HepG2 (cell line): ENCODE results near the gene LMCD1. TPM values are rescaled to one million over a fixed set of nuclear protein-coding genes. Genes with fewer than 3 reads are reported as not detected.

ENCODE experiments used
- BCLAF1 ChIP-seq: fragments of 450-650 bp; IDR thresholded peaks from 2 replicates; pipeline ENCODE4 v1.6.1; 2017; ENCODE audit warnings: mild to moderate bottlenecking
- FOXO1 ChIP-seq: sonication (generic); formaldehyde crosslinking; IDR thresholded peaks from 2 replicates; pipeline ENCODE4 v1.4.0; 2020; ENCODE audit warnings: missing genetic modification reagents
- GRHL1 ChIP-seq: sonication (generic); formaldehyde crosslinking; conservative IDR thresholded peaks from 2 replicates; pipeline ENCODE4 v1.8.0; 2022; ENCODE audit warnings: missing genetic modification reagents
- PLRG1 ChIP-seq: fragments of 450-650 bp; conservative IDR thresholded peaks from 2 replicates; pipeline ENCODE4 v1.6.1; 2016
- RARA ChIP-seq: IDR thresholded peaks from 2 replicates; pipeline ENCODE4 v1.6.1; 2016; ENCODE audit warnings: missing genetic modification reagents, missing compliant biosample characterization
- ZC3H4 ChIP-seq: sonication (generic); formaldehyde crosslinking; IDR thresholded peaks from 2 replicates; pipeline ENCODE4 v1.4.0; 2020; ENCODE audit warnings: missing genetic modification reagents, borderline replicate concordance
- ZFX ChIP-seq: sonication (generic); formaldehyde crosslinking; IDR thresholded peaks from 2 replicates; pipeline ENCODE4 v1.4.0; 2020; ENCODE audit warnings: mild to moderate bottlenecking, low read depth, missing genetic modification reagents, moderate library complexity
- ZGPAT ChIP-seq: IDR thresholded peaks from 2 replicates; pipeline ENCODE4 v1.6.1; 2016; ENCODE audit warnings: mild to moderate bottlenecking
- ZNF207 ChIP-seq: fragments of 450-650 bp; IDR thresholded peaks from 2 replicates; pipeline ENCODE4 v1.6.1; 2016; ENCODE audit warnings: antibody characterized with exemption, borderline replicate concordance
- ZNF292 ChIP-seq: sonication (generic); formaldehyde crosslinking; IDR thresholded peaks from 2 replicates; pipeline ENCODE4 v1.8.1; 2022; ENCODE audit warnings: mild to moderate bottlenecking, low read depth, missing genetic modification reagents, borderline replicate concordance
- ZNF318 ChIP-seq: sonication (generic); formaldehyde crosslinking; IDR thresholded peaks from 2 replicates; pipeline ENCODE4 v1.4.0; 2020; ENCODE audit warnings: mild to moderate bottlenecking, missing genetic modification reagents
- ZNF543 ChIP-seq: sonication (generic); formaldehyde crosslinking; IDR thresholded peaks from 2 replicates; pipeline ENCODE4 v1.4.0; 2020; ENCODE audit warnings: mild to moderate bottlenecking, missing genetic modification reagents
- ZNF550 ChIP-seq: sonication (generic); formaldehyde crosslinking; IDR thresholded peaks from 2 replicates; pipeline ENCODE4 v1.4.0; 2020; ENCODE audit warnings: mild to moderate bottlenecking, missing genetic modification reagents, borderline replicate concordance
- ZNF558 ChIP-seq: sonication (generic); formaldehyde crosslinking; IDR thresholded peaks from 2 replicates; pipeline ENCODE4 v1.9.0; 2022; ENCODE audit warnings: mild to moderate bottlenecking, missing genetic modification reagents, borderline replicate concordance
- ZNF691 ChIP-seq: sonication (generic); formaldehyde crosslinking; IDR thresholded peaks from 2 replicates; pipeline ENCODE4 v1.4.0; 2020; ENCODE audit warnings: missing genetic modification reagents, low read depth, mild to moderate bottlenecking, borderline replicate concordance
- polyA plus RNA-seq, 8 experiments: library from polyadenylated mRNA; depleted of rRNA in 3 of 8; stranded (reverse) in 7 of 8; unstranded in 1 of 8; fragments of >200 nt; fragmentation: Illumina TruSeq in 4 of 8; extraction: Trizol in 4 of 8; gene quantifications; 2 replicates each; pipeline versions ENCODE4 v1.2.1 to v1.2.3, GENCODE V29; 2011 to 2016; ENCODE audit warnings: low read depth in 4 of 8, missing spikeins in 1 of 8, mixed read lengths in 1 of 8; ENCODE audit not compliant: insufficient read depth in 1 of 8
- total RNA-seq, 5 experiments: library from RNA; depleted of rRNA; stranded (reverse); fragments of >200 nt; fragmentation: Illumina TruSeq; extraction: Trizol; gene quantifications; 2 replicates each; pipeline ENCODE4 v1.2.3, GENCODE V29; 2016; ENCODE audit warnings: low read depth in 1 of 5

Gene LMCD1
- total and polyA plus RNA-seq, 2 of the 13 experiments (the other 11 are each of a cell fraction or from before 2014, with no cell fraction given) = 6.2 to 7.1 TPM

- TF ChIP-seq ZNF558 (CRISPR knock-in tag) (no peak), ZNF292 (CRISPR knock-in tag) (peak; percentile 47; the same call in 1 of the 2 replicates), ZC3H4 (no peak), GRHL1 (CRISPR knock-in tag) (no peak), RARA (CRISPR knock-in tag) (peak; percentile 84), FOXO1 (CRISPR knock-in tag) (no peak), ZNF318 (CRISPR knock-in tag) (no peak), PLRG1 (no peak), ZGPAT (CRISPR knock-in tag) (peak; percentile 83; the same call in 1 of the 2 replicates), ZNF207 (no peak), BCLAF1 (no peak), ZNF543 (CRISPR knock-in tag) (no peak), ZNF691 (CRISPR knock-in tag) (no peak), ZFX (CRISPR knock-in tag) (no peak), ZNF550 (CRISPR knock-in tag) (no peak)
These were observed 14.7 kb upstream of the LMCD1 start (continued) for GRCh38 chr3:8486936-8487335.
